Hepatocyte (in vitro differentiated cells): ENCODE data around the gene TMEM108. TPM values are rescaled to one million over a fixed set of nuclear protein-coding genes. Genes with fewer than 3 reads are reported as not detected.
A peak's percentile ranks its signal among the peaks of the same experiment; 100 is the strongest.

ENCODE experiments used
- DNase-seq: peaks from one replicate; pipeline ENCODE4 v3.0.0-alpha.2; 2016; ENCODE audit warnings: low spot score
- H2AFZ ChIP-seq: fragments of 200-600 bp; sonication (generic); 2 replicates; pipeline ENCODE4 v1.6.0; 2016; ENCODE audit warnings: antibody characterized with exemption, mild to moderate bottlenecking
- H3K27ac ChIP-seq: fragments of 200-600 bp; sonication (generic); 2 replicates; pipeline ENCODE4 v1.5.1; 2016; ENCODE audit warnings: mild to moderate bottlenecking
- H3K27me3 ChIP-seq: fragments of 200-600 bp; sonication (generic); 2 replicates; pipeline ENCODE4 v1.6.1; 2016
- H3K36me3 ChIP-seq: fragments of 200-600 bp; sonication (generic); replicated peaks from 2 replicates; pipeline ENCODE4 v1.5.1; 2016; ENCODE audit warnings: low read depth; ENCODE audit not compliant: insufficient read depth
- H3K4me1 ChIP-seq: fragments of 200-600 bp; sonication (generic); 2 replicates; pipeline ENCODE4 v1.5.1; 2016; ENCODE audit warnings: mild to moderate bottlenecking, moderate library complexity; ENCODE audit not compliant: insufficient read depth
- H3K4me2 ChIP-seq: fragments of 200-600 bp; sonication (generic); 2 replicates; pipeline ENCODE4 v1.6.0; 2016
- H3K4me3 ChIP-seq: fragments of 200-600 bp; sonication (generic); 2 replicates; pipeline ENCODE4 v1.5.1; 2016; ENCODE audit warnings: mild to moderate bottlenecking
- H3K79me2 ChIP-seq: fragments of 200-600 bp; sonication (generic); 2 replicates; pipeline ENCODE4 v1.6.0; 2017; ENCODE audit warnings: mild to moderate bottlenecking
- H3K9me2 ChIP-seq: fragments of 200-600 bp; sonication (generic); replicated peaks from 2 replicates; pipeline ENCODE4 v1.6.0; 2017; ENCODE audit warnings: mild to moderate bottlenecking; ENCODE audit not compliant: insufficient read depth
- H3K9me3 ChIP-seq: fragments of 200-600 bp; sonication (generic); 2 replicates; pipeline ENCODE4 v1.5.1; 2016; ENCODE audit warnings: low read depth, mild to moderate bottlenecking
- H4K20me1 ChIP-seq: fragments of 200-600 bp; sonication (generic); 2 replicates; pipeline ENCODE4 v1.6.0; 2016; ENCODE audit warnings: mild to moderate bottlenecking; ENCODE audit not compliant: insufficient read depth, poor library complexity, severe bottlenecking
- EZH2 ChIP-seq: fragments of 200-600 bp; sonication (generic); IDR thresholded peaks from 2 replicates; pipeline ENCODE4 v1.6.1; 2016; ENCODE audit warnings: antibody characterized with exemption, mild to moderate bottlenecking, borderline replicate concordance
- EZH2phosphoT487 ChIP-seq: fragments of 200-600 bp; sonication (generic); IDR thresholded peaks from one replicate; pipeline ENCODE4 v1.6.1; 2018; ENCODE audit warnings: antibody characterized with exemption, mild to moderate bottlenecking, low read depth, moderate library complexity; ENCODE audit not compliant: unreplicated experiment, severe bottlenecking
- WGBS: methylation state at CpG from one replicate; pipeline ENCODE4 v1.1.6; 2016; ENCODE audit warnings: low lambda C conversion rate; ENCODE audit errors: missing lambda C conversion rate; 5-methylcytosine and 5-hydroxymethylcytosine counted together
- polyA plus RNA-seq: library from polyadenylated mRNA; unstranded; fragments of >200 nt; fragmentation: Nextera tagmentation; extraction: Ambion mirVana; gene quantifications from 2 replicates; pipeline ENCODE4 v1.2.1, GENCODE V29; 2016
- total RNA-seq: library from RNA; depleted of rRNA; stranded (reverse); fragments of >200 nt; gene quantifications from 2 replicates; pipeline ENCODE4 v1.2.3, GENCODE V29; 2014
- TF ChIP-seq, protein P1 (sequence below): fragments of 200-600 bp; sonication (generic); IDR thresholded peaks from 2 replicates; pipeline ENCODE4 v1.5.1; 2016; ENCODE audit warnings: antibody characterized with exemption, mild to moderate bottlenecking; ENCODE audit not compliant: poor library complexity

Gene TMEM108
- total and polyA plus RNA-seq, 2 experiments from 2014 or later = 0.53 to 6.5 TPM

DNA sequence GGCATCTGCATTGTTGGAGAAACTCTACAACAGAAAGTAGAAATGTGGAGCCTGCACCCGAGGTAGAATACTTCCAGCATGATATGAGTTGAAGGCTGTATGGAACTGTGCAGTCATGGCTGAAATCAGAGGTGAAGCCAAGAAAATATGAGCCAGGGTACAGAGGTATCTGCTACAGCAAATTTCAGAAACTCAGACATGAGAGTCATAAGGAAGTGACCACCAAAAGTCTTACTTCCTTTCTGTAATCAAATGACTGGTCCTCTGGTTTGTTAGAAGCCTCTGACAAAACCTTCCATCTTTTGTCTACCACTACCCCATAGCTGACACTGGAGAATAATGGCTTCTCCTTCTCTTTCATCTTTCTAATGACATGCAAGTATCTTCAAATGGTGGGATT is 159.4 kb downstream of the TMEM108 start:
- TF ChIP-seq EZH2 (no peak), EZH2phosphoT487 (no peak)
- TF ChIP-seq, protein P1, sequence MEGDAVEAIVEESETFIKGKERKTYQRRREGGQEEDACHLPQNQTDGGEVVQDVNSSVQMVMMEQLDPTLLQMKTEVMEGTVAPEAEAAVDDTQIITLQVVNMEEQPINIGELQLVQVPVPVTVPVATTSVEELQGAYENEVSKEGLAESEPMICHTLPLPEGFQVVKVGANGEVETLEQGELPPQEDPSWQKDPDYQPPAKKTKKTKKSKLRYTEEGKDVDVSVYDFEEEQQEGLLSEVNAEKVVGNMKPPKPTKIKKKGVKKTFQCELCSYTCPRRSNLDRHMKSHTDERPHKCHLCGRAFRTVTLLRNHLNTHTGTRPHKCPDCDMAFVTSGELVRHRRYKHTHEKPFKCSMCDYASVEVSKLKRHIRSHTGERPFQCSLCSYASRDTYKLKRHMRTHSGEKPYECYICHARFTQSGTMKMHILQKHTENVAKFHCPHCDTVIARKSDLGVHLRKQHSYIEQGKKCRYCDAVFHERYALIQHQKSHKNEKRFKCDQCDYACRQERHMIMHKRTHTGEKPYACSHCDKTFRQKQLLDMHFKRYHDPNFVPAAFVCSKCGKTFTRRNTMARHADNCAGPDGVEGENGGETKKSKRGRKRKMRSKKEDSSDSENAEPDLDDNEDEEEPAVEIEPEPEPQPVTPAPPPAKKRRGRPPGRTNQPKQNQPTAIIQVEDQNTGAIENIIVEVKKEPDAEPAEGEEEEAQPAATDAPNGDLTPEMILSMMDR = no peak
- DNase-seq = no peak
- H3K9me2 ChIP-seq = no peaks in the 10 kb centered on the region
- no peak overlapping the region for H3K4me3 ChIP-seq
- H3K79me2 ChIP-seq = no peaks in the 10 kb centered on the region
- H3K36me3 ChIP-seq = no peaks in the 10 kb centered on the region
- no peaks in the 10 kb centered on the region for H3K9me3 ChIP-seq
- no peaks in the 10 kb centered on the region for H3K27me3 ChIP-seq
- peaks cover 1% of the 10 kb centered on the region for H3K4me1 ChIP-seq
- H4K20me1 ChIP-seq = no peaks in the 10 kb centered on the region
- H2AFZ ChIP-seq = no peak overlapping the region
- H3K27ac ChIP-seq = no peak overlapping the region
- no peak overlapping the region for H3K4me2 ChIP-seq
- WGBS = 84% methylated on average over 1 of the region's 1 CpG

DNA sequence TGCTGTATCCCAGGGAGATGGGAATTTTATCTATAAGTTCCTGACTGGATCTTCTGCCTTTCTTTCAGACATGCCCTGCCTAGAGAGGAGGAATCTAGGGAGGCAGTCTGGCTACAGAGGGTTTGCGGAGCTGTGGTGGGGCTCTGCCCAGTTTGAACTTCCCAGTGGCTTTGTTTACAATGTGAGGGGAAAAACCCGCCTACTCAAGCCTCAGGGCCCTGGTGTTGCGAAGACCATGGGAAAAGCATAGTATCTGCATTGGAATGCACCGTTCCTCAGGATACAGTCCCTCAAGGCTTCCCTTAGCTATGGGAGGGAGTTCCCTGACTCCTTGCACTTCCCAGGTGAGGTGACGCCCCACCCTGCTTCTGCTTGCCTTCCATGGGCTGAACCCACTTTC is 168.7 kb downstream of the TMEM108 start:
- Histone ChIP-seq H3K9me3 (no peaks in the 10 kb centered on the region), H3K4me3 (no peak overlapping the region), H3K9me2 (no peaks in the 10 kb centered on the region), H3K79me2 (no peaks in the 10 kb centered on the region), H3K27me3 (no peaks in the 10 kb centered on the region), H3K4me1 (no peaks in the 10 kb centered on the region), H2AFZ (no peak overlapping the region), H4K20me1 (no peaks in the 10 kb centered on the region), H3K4me2 (no peak overlapping the region), H3K27ac (no peak overlapping the region), H3K36me3 (no peaks in the 10 kb centered on the region)
- TF ChIP-seq EZH2 (no peak), EZH2phosphoT487 (no peak)
- TF ChIP-seq, protein P1 = no peak
- no peak for DNase-seq
- 40% methylated on average over 5 of the region's 5 CpGs for WGBS

DNA sequence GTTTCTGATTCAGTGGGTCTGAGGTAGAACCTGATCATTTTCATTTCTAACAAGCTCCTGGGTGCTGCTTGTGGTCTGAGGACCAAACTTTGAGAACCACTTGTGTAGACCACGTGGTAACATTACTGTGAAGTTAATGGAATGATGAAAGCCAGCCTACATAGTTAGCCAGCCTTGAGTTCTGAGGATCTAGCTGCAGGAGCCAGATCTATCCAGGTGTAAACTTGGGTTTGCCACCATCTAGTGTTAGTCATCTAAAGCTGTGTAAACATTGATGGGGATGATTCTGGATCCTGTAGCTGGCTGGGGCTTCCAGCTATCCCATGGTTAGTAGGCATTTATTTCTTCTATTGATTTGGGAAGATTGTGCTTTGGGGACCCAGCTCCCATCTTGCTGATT is 170.0 kb downstream of the TMEM108 start:
- Histone ChIP-seq H3K4me3 (no peak overlapping the region), H3K27ac (no peak overlapping the region), H3K4me1 (no peaks in the 10 kb centered on the region), H2AFZ (no peak overlapping the region), H3K79me2 (no peaks in the 10 kb centered on the region), H3K9me2 (no peaks in the 10 kb centered on the region), H3K9me3 (no peaks in the 10 kb centered on the region), H3K4me2 (no peak overlapping the region), H3K27me3 (no peaks in the 10 kb centered on the region), H4K20me1 (no peaks in the 10 kb centered on the region), H3K36me3 (no peaks in the 10 kb centered on the region)
- DNase-seq = peak; percentile 20
- 93% methylated on average over 1 of the region's 1 CpG for WGBS
- TF ChIP-seq, protein P1 = no peak
- TF ChIP-seq EZH2phosphoT487 (no peak), EZH2 (no peak)
